H4 (cell line): ENCODE results near the gene MYCBP2. TPM values are rescaled to one million over a fixed set of nuclear protein-coding genes. Genes with fewer than 3 reads are reported as not detected.
"Not testable (repeated sequence)": the region's sequence is repeated elsewhere in the genome, so short reads cannot be mapped to it uniquely, and the experiment has no call there.

ENCODE experiments used
- DNase-seq: peaks from one replicate; pipeline ENCODE4 v3.0.0-alpha.2; 2015; ENCODE audit warnings: low spot score
- total RNA-seq: library from RNA; depleted of rRNA; stranded (reverse); fragments of >200 nt; shearing (Covaris generic); gene quantifications from 2 replicates; pipeline ENCODE4 v1.2.3, GENCODE V29; 2014

MYCBP2 gene
- total RNA-seq, 1 experiment from 2014 or later: 20.6 TPM

DNA sequence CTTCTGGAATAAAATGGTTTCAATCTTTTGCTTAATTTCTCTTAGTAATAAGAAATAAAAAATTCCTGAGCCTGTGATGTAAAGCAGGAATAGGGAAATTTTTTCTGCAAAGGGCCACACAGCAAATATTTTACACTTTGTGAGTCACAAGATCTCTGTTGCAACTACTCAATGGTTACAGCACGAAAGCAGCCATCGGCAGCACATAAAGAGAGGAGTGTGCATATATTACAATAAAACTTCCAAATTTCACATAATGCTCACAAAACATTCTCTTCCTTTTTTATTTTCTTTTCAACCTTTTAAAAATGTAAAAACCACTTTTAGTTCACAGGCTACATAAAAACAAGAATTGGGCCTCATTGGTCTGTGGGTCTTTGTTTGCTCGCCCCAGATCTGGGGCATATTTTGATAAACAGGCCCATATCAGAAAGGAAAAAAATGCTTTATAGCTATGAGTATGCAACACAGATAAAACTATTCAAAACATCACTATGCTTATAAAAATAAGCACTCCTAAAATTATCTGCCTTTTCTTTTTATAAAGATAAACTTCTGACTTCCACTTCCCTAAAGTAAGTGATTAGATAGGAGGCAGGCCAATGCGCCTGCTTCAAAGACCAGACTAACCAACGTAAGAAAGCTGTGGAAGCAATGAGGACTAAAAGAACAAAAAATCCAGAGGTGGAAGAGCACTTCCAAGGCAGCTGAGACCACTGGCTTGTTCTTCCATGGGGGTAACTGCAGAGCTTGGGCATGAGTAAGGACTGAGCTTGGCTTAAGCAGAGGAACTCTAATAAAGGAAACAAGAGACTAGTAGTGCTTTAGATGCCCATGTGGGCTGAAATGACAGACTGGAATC, 26.5 kb downstream of the MYCBP2 start:
- DNase-seq: peak; percentile 33

DNA sequence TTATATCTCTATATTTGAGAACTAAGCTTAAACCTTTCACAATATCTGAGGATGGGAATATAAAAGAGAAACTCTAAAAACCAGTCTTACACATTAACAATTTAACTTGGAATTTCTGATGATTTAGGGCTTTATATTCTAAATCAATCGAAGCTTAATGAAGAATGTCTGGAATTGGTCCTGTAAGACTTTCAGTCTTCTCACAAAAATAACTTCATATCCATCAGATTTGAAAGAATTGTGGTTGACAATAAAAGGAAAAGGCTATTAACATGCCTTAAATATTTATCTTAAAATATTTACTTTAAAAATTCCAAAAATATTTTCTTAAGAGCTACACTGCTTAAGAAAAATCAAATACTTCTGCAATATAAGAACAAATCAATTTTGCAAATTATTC, 27.3 kb downstream of the MYCBP2 start:
- DNase-seq: no peak

DNA sequence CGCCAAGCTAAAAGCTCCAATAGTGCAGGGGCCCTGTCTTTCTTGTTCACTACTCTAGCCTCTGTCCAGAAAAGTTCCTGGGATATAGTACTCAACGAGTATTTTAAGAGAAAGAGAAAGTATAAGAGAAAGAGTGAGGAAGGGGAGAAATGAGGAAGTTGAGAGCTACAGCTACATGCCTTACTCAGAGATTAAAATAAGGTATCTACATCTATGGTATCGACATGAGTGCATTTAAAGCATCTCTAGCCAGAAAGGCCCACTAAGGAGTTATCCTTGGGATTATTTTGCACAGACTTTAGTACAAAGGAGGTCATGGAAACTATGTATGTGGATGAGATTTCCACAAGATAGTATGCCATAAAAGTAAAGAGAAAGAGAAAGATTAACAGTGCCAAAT, 28.5 kb downstream of the MYCBP2 start:
- no peak for DNase-seq

DNA sequence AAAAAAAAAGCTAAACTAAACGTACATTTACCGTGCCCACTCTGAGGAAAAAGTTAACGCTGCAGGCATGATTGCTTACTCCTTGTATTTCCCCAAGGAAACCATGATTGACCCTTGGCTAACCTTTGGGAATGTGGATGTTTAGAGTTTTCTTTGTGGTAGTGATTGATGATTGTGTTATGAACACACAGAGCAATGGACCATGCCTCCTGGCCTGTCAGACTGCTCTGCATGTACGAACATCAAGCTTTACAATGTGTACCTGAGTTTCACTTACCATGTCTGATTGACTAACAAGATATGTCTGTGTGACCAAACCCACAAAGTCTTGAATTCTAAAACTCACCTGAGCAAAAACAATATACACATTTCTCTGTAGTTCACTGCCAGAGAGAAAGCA, 35.1 kb downstream of the MYCBP2 start:
- DNase-seq: no peak

DNA sequence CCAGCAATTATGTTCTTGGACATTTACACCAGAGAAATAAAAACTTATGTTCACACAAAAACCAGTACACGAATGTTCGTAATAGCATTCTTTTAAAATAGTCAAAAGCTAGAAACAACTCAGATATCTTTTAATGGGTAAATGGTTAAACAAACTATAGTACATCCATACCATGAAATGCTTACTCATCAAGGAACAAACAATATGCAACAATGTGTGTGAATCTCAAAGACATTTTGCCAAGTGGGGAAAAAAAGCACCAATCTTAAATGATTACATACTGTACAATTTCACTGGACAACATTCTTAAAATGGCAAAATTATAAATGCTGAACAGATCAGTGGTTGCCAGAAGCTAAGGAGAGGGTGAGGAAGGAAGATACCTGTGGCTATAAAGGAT, 36.6 kb downstream of the MYCBP2 start:
- no peak for DNase-seq

DNA sequence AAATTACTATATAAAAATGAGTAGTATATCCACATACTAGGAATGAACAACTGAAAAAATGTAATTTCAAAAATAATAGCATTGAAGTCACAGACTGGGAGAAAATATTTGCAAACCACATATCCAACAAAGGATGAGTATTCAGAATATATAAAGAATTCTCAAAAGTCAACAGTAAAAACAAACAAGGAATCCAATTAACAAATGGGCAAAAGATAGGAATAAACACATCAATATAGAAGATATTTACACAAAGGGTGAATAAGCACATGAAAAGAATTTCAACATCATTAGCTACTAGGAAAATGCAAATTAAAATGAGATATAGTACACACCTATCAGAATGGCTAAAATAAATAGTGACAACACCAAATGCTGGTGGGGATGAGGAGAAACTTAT, 37.0 kb downstream of the MYCBP2 start:
- DNase-seq: no peak

DNA sequence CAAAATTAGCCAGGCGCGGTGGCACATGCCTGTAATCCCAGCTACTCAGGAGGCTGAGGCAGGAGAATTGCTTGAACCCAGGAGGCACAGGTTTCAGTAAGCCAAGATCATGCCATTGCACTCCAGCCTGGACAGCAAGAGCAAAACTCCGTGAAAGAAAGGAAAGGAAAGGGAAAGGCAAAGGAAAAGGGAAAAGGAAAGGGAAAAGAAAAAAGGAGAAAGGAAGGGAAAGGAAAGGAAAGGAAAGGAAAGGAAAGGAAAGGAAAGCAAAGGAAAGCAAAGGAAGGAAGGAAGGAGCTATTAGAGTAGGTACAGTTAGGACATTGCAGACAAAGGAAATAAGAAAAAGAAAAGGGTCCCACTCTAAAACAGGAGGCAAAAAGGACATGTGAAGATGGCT, 41.3 kb downstream of the MYCBP2 start:
- not testable (repeated sequence) for DNase-seq

DNA sequence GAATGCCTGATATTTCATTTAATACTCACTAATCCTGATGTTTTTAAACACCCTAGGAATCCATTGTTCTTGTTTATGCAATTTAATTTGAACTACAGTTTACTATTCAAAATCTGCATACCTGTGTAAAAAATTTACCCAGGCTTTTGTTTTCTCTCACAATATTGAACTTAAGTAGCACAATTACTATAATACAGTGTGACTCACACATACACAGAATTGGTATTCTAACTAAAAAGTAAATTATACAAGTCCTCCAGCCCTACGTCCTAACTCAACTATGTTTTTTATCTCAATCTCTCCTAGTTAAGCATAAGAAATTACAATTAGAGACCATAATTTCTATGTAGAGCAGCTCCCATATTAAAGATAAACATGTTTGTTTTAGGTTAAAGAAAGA, 41.8 kb downstream of the MYCBP2 start:
- no peak for DNase-seq

DNA sequence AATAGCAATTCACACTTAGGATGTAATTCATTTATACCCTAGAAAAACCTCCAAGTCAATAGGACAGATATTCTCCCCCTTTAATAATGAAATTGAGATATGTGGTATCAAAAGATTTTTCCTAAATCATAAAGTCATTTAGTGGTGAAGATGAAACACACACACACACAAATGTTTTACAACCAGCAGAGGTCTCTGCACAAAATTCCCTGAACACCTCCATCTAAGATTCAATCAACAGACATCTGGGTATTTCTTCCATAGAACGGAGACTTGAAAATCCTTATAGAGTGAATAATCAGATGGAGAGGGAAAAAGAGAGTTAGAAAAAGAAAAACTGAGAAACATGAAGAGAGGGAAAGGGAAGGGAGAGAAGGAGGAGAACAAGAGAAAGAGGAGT, 52.8 kb downstream of the MYCBP2 start:
- DNase-seq: no peak

DNA sequence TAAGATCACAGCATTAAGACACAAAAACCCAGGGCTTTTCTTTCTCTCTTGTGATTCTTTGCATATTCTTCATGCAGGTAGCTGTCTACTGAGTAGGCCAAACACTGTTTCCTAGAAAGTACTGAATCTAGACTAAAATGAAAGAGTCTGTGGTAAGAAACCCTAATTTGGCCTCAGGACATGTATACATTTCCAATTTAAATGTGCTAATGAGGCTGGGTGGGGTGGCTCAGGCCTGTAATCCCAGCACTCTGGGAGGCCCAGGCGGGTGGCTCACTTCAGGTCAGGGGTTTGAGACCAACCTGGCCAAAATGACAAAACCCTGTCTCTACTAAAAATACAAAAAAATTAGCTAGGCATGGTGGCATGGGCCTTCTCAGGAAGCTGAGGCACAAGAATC, 57.8 kb downstream of the MYCBP2 start:
- DNase-seq: no peak

DNA sequence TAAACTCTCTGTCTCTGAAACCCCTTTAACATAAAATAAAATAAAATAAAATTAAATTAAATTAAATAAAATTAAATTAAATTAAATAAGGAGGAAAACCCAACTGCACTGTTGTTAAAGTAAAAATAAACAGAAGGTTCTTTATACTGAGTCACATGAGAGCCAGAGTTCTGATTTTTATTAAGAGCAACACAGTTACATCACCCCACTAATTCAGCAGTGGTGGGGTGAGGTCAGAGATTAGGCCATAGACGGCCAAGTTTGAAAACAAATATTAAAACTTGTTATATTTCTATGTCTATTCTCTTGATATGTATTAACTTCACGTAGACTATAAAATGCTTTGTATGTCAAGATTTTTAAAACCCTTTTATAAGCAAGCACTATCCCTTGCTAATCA, 59.5 kb downstream of the MYCBP2 start:
- DNase-seq: no peak

DNA sequence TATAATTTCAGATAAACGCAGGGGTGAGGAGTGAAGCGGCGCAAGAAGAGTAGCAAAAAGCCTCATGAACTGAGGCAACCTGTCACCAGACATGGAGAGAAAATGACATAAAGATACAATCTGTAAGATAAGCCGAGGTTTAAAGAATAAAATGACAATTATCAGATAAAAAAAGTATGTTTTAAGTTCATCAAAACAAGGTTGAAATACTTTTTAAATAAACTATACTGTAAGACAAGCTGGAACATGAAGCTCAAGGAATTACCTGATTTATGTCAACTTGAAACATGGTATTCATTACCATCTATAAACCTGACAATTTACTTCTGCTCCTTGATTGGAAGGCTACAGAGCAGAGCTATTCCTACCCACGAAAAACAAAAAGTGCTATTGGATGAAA, 61.6 kb downstream of the MYCBP2 start:
- no peak for DNase-seq

DNA sequence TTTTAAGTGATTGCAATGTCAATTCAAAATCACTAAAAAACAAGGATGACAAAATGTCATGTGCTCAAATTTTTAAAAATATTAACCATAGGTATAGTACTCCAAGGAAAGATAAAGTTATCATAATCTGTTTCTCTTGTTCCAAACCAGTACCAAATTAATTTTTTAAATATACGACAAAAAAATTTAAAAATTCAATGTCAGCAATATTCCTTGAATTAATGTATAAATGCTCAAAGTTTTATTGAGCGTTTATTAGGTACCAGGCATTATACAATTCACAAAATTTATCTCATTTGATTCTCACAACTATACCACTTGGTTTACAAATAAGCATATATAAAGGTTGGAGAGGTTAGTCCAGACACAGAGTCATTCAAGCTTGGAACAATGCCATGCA, 64.7 kb downstream of the MYCBP2 start:
- no peak for DNase-seq

DNA sequence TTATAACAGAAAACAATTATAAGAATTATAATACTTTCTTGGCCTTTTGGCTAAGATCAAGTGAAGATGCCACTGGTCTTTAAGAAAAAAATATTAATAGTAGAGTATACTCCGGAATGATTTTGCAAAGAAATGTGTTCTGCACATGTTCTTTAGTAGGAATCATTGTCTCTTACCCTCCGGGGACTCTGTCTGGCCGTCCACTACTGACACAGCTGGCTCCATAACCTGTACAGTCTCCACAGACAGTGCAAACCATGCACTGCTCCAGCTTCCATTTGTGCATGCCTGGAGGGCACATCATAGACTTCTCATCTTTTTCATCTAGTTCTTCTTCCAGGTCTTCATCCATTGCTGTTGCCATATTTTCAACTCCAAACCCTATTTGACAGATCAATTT, 75.9 kb downstream of the MYCBP2 start:
- DNase-seq: no peak

DNA sequence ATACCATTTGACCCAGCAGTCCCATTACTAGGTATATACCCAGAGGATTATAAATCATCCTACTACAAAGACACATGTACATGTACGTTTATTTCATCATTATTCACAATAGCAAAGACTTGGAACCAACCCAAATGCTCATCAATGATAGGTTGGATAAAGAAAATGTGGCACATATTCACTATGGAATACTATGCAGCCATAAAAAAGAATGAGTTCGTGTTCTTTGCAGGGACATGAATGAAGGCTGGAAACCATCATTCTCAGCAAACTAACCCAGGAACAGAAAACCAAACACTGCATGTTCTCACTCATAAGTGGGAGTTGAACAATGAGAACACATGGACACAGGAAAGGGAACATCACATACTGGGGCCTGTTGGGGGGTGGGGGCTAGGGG, 81.7 kb downstream of the MYCBP2 start:
- not testable (repeated sequence) for DNase-seq

DNA sequence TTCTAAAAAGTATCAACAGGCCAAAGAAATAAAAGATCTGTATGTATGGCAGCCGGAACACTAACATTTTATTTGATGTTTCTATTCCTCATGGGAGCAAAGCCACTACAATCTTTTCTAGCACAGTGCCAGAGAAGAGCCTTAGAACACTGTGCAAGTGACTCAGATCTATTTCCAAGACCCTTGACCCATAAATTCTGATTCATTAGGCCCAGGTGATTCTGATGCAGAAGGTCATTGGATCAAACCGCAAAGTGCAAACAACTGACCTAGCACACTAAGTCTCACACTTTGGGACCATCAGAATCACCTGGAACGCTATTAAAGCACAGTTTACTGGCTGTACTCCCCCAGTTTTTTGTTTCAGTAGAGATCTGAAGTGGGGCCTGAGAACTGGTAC, 87.6 kb downstream of the MYCBP2 start:
- DNase-seq: no peak

DNA sequence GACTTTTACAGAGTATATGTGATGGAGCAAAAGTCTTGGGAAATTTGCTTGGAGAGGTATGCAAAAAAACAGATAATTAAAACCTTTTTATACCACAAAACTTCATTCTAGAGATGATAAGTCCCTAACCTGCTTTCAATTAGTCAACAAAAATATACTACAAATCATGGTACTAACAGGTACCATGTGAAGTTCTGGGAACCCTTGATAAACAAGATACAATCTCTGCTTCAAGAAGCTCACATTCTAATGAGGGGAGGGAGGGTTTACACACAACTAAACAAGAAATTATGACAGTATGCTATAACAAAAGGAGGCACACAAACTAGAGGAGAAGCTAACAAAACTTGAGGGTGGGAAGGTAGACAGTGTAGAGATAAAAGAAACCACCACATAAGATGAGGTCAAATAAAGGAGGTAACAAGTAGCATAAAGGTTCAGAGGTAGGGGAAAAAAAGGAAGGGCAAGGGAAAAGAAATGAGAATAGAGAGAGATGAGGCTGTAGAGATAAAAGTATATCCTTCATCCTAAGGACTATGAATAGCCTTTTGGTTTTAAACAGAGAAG, 91.4 kb downstream of the MYCBP2 start:
- DNase-seq: no peak

DNA sequence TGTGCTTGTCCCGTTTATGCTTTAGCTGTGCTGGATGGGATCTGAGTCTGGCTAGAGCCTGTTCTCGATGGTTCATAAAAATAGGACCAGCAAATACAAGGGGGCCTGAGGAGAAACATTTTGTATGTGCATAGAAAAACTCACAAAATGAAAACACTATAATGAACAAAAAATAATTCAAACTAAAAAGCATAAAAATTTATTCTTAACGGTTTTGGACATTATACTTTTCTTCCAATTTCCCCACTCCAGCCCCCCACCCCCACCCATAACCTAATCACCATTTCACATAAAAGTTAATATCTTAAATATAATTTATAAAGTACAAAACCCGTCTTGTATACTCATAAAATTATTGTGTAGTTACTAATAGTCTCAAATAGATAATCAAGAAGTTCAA, 93.7 kb downstream of the MYCBP2 start:
- DNase-seq: no peak

DNA sequence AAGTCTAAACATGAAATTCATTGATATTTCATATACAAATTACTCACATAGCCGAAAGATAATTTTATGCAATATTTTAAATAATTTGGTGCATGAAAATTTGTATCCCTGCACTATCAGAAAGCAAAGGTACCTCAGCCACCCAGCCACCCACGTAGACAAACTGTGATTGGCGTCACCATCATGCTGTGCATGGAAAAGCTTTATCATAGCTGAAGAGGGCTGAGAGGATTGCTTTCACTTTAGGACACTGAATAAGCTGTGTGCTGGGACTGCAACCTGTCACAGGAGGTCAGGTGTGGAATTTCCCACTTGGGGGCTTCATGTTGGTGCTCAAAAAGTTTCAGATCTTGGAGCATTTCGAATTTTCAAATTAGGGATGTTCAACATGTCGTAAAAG, 96.3 kb downstream of the MYCBP2 start:
- DNase-seq: no peak

DNA sequence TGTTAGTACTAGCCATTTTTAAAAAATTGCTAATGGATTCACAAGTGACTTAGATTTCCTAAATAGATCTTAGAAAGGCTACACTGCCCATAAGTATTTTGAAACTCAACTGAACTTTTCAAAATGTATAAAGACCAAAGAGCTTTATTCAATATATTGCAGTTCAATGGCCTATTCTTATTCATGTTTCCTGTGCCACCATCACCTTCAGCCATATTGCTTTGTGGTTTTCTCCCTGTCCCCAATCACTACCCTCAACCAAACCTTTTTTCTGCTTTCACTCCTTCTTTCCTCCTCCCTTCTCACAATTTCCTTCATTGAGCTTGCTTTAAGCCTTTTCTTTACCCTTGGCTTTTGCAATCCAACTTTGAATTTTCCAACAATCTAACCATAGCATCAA, 100.9 kb downstream of the MYCBP2 start:
- no peak for DNase-seq

DNA sequence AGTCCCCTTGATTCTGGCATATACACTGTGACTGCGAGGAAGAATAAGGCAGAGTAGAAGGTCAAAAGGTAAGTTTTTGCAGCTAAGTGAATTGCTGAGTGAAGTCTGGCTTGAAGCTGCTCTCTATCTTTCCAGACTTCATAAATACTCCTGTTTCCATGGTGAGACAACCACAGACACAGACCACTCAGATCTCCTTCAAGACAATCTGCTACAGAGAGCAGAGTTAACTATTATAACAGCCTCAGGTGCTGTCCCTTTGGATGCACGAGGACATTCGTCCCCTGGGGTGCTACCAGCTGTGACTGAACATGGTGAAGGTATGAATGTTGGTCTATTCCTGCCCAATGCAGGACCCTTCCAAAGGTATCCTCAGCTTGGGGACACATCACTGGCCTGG, 104.0 kb downstream of the MYCBP2 start:
- no peak for DNase-seq

DNA sequence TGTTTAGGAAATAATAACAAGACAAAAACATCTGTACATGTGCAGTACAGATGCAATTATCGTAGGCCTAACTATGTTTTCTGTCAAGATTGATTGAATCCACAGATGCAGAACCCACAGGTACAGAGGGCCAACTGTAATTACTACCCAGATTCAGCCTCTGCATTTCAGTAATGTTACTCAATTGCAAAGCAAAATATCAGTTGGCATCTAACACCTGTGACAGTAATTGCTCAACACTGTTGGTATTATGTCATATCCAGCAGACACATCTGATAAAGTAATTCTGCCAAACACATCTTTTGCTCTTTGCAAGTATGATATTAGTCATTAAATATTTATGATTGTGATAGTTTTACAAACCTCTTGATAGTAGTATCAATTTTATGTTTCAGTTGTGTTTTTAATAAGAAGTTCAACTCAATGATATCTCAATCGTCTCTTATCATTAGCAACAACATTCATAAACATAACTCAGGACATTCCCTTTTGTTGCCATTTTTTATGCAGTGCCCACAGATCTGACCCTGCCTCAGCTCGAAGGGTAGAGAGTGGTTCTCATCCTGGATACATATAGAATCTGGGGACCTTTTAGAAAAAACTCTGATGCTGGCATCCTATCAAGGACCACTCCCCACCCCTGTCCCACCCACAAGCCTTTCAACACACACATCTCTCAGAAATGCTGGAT, 104.7 kb downstream of the MYCBP2 start:
- DNase-seq: no peak

DNA sequence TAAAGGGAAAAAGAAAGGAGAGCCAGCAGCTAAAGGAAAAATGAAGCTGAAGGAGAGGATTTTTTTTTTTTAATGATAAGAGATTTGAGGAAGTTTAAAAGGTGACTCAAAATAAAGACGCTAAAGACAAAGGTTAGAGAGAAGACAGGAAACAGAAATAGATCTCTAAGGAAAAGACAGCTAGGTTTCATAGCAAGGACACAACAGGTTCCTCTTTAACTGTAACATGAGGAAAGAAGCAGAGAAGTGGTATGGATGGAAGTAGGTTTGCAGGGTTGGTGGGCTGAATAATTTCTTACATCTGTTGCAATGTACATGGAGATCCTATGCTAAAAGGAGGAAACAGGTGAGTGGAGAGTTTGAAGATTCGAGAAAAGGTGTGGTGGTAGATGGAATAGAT, 107.5 kb downstream of the MYCBP2 start:
- DNase-seq: no peak
